ENCODE results near the gene INSC.

DNA sequence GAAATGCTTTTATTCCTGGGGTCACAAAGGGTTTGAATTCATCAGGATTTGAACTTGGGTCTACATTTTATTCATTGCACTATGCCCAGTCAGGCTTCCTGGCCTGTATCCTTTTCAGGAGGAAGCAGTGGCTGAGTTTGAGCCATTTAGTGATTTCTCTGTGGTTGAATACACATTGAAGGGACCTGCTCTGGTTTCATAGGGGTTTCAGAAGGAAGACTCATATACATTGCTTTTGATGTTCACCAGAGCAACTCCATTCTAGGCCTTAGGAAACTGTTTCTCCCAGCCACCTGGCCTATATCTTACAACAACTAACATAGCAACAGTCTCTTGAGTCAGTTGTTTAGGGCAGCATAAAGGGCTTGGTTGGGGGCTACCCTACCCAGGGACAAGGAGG lies 165.7 kb downstream of the INSC start:
- TF ChIP-seq, protein P1, sequence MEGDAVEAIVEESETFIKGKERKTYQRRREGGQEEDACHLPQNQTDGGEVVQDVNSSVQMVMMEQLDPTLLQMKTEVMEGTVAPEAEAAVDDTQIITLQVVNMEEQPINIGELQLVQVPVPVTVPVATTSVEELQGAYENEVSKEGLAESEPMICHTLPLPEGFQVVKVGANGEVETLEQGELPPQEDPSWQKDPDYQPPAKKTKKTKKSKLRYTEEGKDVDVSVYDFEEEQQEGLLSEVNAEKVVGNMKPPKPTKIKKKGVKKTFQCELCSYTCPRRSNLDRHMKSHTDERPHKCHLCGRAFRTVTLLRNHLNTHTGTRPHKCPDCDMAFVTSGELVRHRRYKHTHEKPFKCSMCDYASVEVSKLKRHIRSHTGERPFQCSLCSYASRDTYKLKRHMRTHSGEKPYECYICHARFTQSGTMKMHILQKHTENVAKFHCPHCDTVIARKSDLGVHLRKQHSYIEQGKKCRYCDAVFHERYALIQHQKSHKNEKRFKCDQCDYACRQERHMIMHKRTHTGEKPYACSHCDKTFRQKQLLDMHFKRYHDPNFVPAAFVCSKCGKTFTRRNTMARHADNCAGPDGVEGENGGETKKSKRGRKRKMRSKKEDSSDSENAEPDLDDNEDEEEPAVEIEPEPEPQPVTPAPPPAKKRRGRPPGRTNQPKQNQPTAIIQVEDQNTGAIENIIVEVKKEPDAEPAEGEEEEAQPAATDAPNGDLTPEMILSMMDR (IDR thresholded peaks at IDR 0.05; ENCODE audit: low read length), result no peak
- TF ChIP-seq EZH2 (IDR thresholded peaks at IDR 0.05; ENCODE audit: borderline replicate concordance, low read length), result no peak

Measured in OCI-LY1 (cell line).